Lower leg skin (tissue), 3 donors: Measurements from ENCODE around the gene CITED4.

Experiments
- CTCF ChIP-seq, 3 donors: fragments of 450-650 bp; IDR thresholded peaks; one replicate each; pipeline ENCODE4 v1.5.1; 2016; ENCODE audit warnings: antibody characterized with exemption in 3 of 3, mild to moderate bottlenecking in 3 of 3, moderate library complexity in 2 of 3
- POLR2A ChIP-seq, 2 donors: fragments of 450-650 bp; IDR thresholded peaks; one replicate each; pipeline ENCODE4 v1.6.1; 2016 to 2017; ENCODE audit warnings: antibody characterized with exemption in 2 of 2, mild to moderate bottlenecking in 1 of 2, moderate library complexity in 1 of 2

GRCh38 chr1:40839943-40840335 lies 22.2 kb downstream of the CITED4 start:
- TF ChIP-seq POLR2A (IDR thresholded peaks at IDR 0.05) (no peak), CTCF (IDR thresholded peaks at IDR 0.05) (no peak)
